GM19468 (cell line): ENCODE results near the gene CRYGD.

Source experiments
- ATAC-seq: cut with Tn5 transposase; IDR thresholded peaks from one replicate; pipeline ENCODE4 v1.9.1; 2021; ENCODE audit warnings: mild to moderate bottlenecking, moderate library complexity, moderate number of reproducible peaks; ENCODE audit not compliant: unreplicated experiment; ENCODE audit errors: extremely low read depth

Gene CRYGD

DNA sequence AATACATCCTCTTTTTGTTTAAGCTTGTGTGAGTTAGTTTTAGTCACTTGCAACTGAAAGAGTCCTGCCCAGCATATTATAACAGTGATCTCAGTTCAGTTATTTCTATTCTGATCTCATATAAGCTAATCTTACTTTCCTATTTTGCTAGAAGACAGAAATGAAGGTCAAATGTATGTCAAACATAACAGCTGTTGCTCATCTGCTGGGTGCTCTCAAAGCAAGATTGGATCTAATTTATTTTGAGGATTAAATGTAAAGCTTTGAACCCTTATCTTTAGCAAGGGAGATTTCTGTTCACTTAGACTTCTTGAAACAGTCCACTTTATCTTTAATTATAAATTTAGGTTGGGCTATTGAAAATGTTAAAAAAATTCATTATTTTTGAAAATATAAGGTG is 31.2 kb downstream of the CRYGD start:
- no peak for ATAC-seq

DNA sequence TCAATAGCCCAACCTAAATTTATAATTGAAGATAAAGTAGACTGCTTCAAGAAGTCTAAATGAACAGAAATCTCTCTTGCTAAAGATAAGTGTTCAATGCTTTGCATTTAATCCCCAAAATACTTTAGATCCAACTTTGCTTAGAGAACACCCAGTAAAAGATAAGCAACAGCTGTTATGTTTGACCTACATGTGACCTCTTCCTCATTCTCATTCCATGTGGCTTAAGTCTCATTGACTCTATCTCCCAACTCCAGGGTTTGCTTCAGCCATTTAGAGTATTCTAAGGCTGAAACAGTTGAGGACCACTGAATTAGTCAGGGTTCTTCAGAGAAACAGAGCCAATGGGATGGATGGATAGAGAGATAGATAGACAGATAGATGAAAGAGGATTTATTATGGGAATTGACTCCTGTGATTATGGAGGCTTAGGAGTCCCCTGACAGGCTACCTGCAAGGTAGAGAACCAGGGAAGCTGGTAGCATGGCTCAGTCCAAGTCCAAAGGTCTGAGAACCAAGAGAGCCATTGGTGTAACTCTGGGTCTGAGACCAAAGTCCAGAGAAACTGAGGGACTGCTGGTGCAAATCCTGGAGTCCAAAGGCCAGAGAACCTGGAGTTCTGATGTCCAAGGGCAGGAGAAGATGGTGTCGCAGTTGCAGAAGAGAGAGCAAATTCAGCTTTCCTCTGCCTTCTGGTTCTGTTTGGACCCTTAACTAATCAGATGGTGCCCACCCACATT is 32.1 kb downstream of the CRYGD start:
- ATAC-seq = no peak

DNA sequence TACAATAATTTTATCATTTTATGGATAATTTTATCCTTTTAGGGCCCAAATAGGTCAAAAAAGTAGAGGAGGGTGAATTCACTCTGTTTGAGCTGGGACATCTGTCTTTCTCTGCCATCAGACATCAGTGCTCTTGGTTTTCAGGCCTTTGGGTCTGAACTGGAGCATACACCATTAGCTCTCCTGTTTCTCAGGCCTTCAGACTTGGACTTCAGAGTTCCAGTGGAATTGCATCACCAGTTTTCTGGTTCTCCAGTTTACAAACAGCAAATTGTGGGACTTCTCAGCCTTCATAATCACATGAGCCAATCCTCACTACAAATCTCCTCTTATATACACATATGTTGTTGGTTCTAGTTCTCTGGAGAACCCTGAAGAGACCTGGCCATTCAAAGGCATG is 33.9 kb downstream of the CRYGD start:
- no peak for ATAC-seq

DNA sequence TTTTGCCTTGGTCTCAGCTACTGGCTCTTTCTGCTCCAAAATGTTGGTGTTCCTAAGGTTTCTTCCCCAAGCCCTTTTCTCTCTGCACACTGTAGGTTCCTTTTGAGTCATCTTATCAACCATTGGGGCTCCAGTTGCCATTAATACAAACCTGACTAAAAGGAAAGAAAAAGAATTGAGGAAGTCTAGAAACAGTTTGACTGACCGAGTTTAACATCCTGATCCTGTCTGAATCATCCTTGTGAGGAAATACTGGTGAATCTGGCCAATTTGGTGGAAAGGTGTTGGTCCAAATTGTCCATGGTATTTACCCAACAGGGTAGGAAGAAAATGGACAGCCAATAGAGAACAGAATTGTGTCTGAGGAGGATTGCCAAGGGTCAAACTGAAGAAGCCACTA is 38.3 kb downstream of the CRYGD start:
- no peak for ATAC-seq

DNA sequence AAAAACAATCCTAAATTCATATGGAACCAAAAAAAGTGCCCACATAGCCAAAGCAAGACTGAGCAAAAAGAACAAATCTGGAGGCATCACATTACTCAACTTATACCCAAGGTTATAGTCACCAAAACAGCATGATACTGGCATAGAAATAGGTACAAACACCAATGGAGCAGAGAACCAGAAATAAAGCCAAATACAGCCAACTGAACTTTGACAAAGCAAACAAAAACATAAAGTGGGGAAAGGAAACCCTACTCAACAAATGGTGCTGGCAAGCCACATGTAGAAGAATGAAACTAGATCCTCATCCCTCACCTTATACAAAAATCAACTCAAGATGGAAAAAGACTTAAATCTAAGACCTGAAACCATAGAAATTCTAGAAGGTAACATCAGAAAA is 40.5 kb downstream of the CRYGD start:
- no peak for ATAC-seq

DNA sequence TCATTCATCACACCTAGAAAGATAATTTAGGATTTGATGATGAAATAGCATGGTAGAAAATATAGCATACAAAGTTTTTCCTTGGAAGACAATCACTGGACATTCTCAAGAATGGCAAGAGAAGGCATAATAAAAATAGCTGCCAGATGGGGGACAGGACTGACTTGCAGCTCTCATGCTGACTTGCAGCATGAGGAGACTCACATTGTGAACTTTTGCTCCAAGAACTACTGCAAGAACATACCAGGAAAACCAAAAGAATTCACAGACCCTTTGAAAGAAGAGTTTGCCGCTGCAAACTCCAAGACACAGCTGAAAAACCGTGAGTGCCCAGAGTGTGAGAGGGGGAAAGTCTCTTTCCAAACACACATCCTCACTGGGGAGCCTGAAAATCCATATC is 47.0 kb downstream of the CRYGD start:
- ATAC-seq = no peak

DNA sequence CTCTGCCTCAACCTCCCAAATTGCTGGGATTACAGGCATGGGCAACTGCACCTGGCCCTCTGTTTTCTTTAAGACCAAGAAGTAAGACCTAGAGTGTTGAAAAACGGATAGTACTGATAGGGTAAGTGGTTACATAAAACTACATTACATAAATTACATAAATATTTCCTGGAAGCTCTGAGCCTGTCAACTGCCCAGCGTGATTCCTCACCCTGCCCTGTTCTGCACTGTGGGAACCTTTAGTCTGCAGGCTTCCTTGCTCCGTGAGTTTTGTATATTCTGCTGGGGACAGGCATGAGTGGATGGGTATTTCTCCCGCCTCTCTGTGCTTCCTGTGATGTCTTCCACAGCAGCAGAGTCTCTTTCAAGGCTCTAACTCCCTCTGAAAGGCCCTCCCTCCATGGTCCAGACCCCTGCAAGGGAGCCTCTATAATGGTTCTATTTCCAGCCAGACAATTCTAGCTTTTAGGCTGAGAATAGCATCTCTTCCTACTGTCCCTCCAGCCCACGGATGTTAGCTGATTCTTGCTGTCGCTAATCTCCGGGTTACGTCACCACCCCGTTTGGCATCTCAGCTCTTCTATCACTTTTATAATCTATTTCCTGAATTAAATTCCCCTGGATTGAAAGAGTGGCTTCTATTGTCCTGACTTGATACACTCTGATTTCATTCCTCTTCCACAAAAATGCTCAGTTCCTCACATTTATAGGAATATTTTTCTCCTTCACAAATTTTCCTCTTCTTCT is 49.5 kb downstream of the CRYGD start:
- ATAC-seq = no peak

DNA sequence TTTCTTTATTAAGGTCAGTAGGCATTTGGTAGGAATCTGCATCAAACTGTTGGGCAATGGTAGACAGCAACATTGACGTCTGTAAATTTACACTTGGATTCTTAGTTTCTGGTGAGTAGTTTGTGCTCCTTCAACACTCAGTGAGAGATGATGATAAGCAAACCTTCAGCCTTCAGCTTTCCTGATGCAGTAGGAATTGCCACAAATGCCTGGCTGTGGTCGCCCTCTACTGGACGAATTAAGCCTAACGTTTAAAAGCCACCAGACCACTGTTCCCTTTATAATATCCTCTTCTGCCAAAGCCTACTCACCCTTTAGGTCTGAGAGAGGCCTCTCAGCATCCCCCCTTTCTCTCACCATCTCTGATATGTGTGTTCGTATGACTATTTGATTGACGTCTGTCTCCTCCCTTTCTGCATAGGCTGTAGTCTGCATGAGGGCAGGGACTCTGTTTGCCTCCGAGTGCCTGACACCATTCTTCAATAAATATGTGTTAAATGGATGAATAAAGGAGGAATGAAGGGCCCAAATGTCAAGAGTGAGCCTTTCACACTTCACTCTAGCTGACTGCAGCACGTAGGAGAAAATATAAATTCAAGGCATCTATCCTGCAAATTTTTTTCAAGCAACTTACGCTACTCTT is 52.0 kb downstream of the CRYGD start:
- ATAC-seq = peak; percentile 63
